ENCODE measurements around the gene SLC22A2. TPM values are rescaled to one million over a fixed set of nuclear protein-coding genes. Genes with fewer than 3 reads are reported as not detected.

The SLC22A2 gene
- total RNA-seq, 5 donors from 2014 or later (not counting 1 experiment from before 2014, with no cell fraction given): not detected

DNA sequence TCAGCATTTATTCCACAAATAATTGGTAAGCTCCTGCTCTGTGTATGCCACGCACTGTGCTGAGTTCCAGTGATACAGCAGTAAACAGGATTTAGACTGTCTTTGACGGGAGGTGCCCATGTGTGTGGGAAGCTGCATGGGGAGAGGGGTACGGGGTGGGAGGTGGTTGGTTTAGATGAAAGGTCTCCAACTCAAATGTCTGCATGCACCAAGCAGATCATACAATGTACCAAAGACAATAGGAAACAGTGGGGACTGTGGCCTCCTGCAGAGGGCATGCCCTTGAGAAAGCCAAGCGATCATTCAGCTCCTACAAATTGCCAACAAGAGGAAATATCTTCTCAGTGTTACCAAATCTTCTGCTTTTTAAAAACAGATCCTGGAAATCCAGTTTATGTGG, 36.1 kb downstream of the SLC22A2 start:
- ATAC-seq (replicated peaks in 1 of 4): no peak
- no peak overlapping the region for H3K27ac Mint-ChIP-seq
- peaks cover 0 to 8% of the 10 kb centered on the region in 2 experiments for H3K27me3 ChIP-seq (replicated peaks in 1 of 2; ENCODE audit: control insufficient read depth in 2 of 2, extremely low read depth in 1 of 2, insufficient read depth in 2 of 2, low read length in 1 of 2)
- no peak overlapping the region for H3K27ac ChIP-seq (ENCODE audit: low read length)
- no peaks in the 10 kb centered on the region for H3K4me1 Mint-ChIP-seq
- ChIA-PET CTCF (no interaction called here), POLR2A (no interaction called here)
- no peaks in the 10 kb centered on the region for H3K9me3 ChIP-seq
- H3K36me3 ChIP-seq (ENCODE audit: control insufficient read depth in 2 of 2, extremely low read depth in 1 of 2, insufficient read depth in 1 of 2, low read length in 1 of 2): no peaks in the 10 kb centered on the region
- no peaks in the 10 kb centered on the region for H3K4me1 ChIP-seq (ENCODE audit: control insufficient read depth in 1 of 2, extremely low read depth in 1 of 2, insufficient read depth in 2 of 2, low read length in 2 of 2)
- peaks cover 9 to 26% of the 10 kb centered on the region in 2 donors for H3K27me3 Mint-ChIP-seq
- H3K9me3 Mint-ChIP-seq: peaks cover 0 to 12% (median 3%) of the 10 kb centered on the region in 3 donors
- no peak overlapping the region for H3K4me3 Mint-ChIP-seq
- H3K4me3 ChIP-seq (ENCODE audit: control insufficient read depth in 1 of 2, extremely low read depth in 1 of 2, low read length in 1 of 2): no peak overlapping the region
- 83% methylated on average over 2 of the region's 4 CpGs for WGBS (ENCODE audit: insufficient coverage)
- no peaks in the 10 kb centered on the region for H3K36me3 Mint-ChIP-seq
- no peak for DNase-seq

DNA sequence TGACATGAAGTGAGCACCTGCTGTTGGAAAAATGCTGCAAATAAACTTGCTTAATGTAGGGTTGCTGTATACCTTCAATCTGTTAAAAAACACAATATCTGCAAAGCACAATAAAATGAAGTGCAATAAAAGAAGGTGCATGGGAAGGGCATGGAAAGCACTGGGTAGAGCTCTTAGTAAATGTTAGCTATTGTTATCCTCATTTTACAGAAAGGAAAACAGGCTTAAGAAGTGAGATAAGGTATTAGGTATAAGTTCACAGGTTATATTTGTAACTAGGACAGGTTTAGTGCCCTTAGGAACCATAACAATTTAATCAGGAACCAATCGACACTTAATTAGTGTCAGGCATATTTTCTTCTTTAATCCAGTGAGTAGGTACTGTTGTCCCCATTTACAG, 36.7 kb downstream of the SLC22A2 start:
- peaks cover 0 to 12% (median 3%) of the 10 kb centered on the region in 3 donors for H3K9me3 Mint-ChIP-seq
- 80% methylated on average over 1 of the region's 1 CpG for WGBS (ENCODE audit: insufficient coverage)
- H3K27me3 Mint-ChIP-seq: peaks cover 15 to 28% of the 10 kb centered on the region in 2 donors
- Histone ChIP-seq H3K36me3 (ENCODE audit: control insufficient read depth in 2 of 2, extremely low read depth in 1 of 2, insufficient read depth in 1 of 2, low read length in 1 of 2) (no peaks in the 10 kb centered on the region), H3K27me3 (replicated peaks in 1 of 2; ENCODE audit: control insufficient read depth in 2 of 2, extremely low read depth in 1 of 2, insufficient read depth in 2 of 2, low read length in 1 of 2) (peaks cover 0 to 8% of the 10 kb centered on the region in 2 experiments), H3K9me3 (no peaks in the 10 kb centered on the region), H3K27ac (ENCODE audit: low read length) (no peak overlapping the region), H3K4me3 (ENCODE audit: control insufficient read depth in 1 of 2, extremely low read depth in 1 of 2, low read length in 1 of 2) (no peak overlapping the region), H3K4me1 (ENCODE audit: control insufficient read depth in 1 of 2, extremely low read depth in 1 of 2, insufficient read depth in 2 of 2, low read length in 2 of 2) (no peaks in the 10 kb centered on the region)
- DNase-seq (no peak), ATAC-seq (replicated peaks in 1 of 4) (no peak)
- H3K4me1 Mint-ChIP-seq: no peaks in the 10 kb centered on the region
- ChIA-PET POLR2A (no interaction called here), CTCF (no interaction called here)
- no peak overlapping the region for H3K4me3 Mint-ChIP-seq
- H3K36me3 Mint-ChIP-seq: no peaks in the 10 kb centered on the region
- no peak overlapping the region for H3K27ac Mint-ChIP-seq

DNA sequence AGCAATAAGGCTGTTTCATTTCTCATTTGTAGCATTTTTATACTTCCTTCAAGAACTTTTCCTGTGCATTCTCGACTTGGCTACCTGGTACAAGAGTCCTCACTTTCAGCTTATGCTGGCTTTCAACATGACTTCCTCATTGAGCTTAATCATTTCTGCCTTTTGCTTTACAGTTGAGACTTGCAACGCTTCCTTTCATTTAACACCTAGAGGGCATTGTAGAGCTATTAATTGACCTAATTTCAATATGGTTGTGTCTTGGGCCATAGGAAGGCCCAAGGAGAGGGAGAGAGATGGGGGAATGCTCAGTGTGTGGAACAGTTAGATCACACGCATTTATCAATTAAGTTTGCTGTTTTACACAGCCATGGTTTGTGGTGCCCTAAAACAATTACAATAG, 37.2 kb downstream of the SLC22A2 start:
- Histone ChIP-seq H3K4me1 (ENCODE audit: control insufficient read depth in 1 of 2, extremely low read depth in 1 of 2, insufficient read depth in 2 of 2, low read length in 2 of 2) (no peaks in the 10 kb centered on the region), H3K27ac (ENCODE audit: low read length) (no peak overlapping the region), H3K9me3 (no peaks in the 10 kb centered on the region), H3K36me3 (ENCODE audit: control insufficient read depth in 2 of 2, extremely low read depth in 1 of 2, insufficient read depth in 1 of 2, low read length in 1 of 2) (no peaks in the 10 kb centered on the region), H3K4me3 (ENCODE audit: control insufficient read depth in 1 of 2, extremely low read depth in 1 of 2, low read length in 1 of 2) (no peak overlapping the region), H3K27me3 (replicated peaks in 1 of 2; ENCODE audit: control insufficient read depth in 2 of 2, extremely low read depth in 1 of 2, insufficient read depth in 2 of 2, low read length in 1 of 2) (peaks cover 0 to 8% of the 10 kb centered on the region in 2 experiments)
- H3K4me1 Mint-ChIP-seq: no peaks in the 10 kb centered on the region
- ATAC-seq (replicated peaks in 1 of 4) (no peak), DNase-seq (no peak)
- H3K36me3 Mint-ChIP-seq: no peaks in the 10 kb centered on the region
- ChIA-PET CTCF (no interaction called here), POLR2A (no interaction called here)
- 0% methylated on average over 1 of the region's 3 CpGs for WGBS (ENCODE audit: insufficient coverage)
- H3K27ac Mint-ChIP-seq: no peak overlapping the region
- H3K27me3 Mint-ChIP-seq: peaks cover 16 to 30% of the 10 kb centered on the region in 2 donors
- H3K4me3 Mint-ChIP-seq: no peak overlapping the region
- H3K9me3 Mint-ChIP-seq: peaks cover 0 to 12% (median 3%) of the 10 kb centered on the region in 3 donors

DNA sequence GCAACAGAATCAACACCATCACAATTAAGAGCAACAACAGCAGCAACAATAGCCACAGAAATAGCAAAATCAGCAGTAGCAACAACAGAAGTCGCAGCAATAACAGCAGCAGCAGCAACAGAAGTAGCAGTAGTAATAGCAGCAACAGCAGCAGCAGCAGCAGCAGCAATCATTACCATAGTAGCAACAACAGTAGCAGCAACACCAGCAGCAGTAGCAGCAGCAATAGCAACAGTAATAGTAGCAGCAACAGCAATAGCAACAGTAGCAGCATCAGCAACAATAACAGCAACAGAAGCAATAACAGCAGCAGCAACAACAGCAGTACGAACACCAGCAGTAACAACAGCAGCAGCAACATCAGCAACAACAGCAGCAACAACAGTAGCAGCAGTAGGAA, 39.8 kb downstream of the SLC22A2 start:
- Mint-ChIP-seq H3K4me3 (no peak overlapping the region), H3K27me3 (peaks cover 36 to 46% of the 10 kb centered on the region in 2 donors), H3K9me3 (peaks cover 0 to 12% (median 3%) of the 10 kb centered on the region in 3 donors), H3K4me1 (no peaks in the 10 kb centered on the region), H3K36me3 (no peaks in the 10 kb centered on the region), H3K27ac (no peak overlapping the region)
- Histone ChIP-seq H3K36me3 (ENCODE audit: control insufficient read depth in 2 of 2, extremely low read depth in 1 of 2, insufficient read depth in 1 of 2, low read length in 1 of 2) (no peaks in the 10 kb centered on the region), H3K9me3 (no peaks in the 10 kb centered on the region), H3K4me3 (ENCODE audit: control insufficient read depth in 1 of 2, extremely low read depth in 1 of 2, low read length in 1 of 2) (no peak overlapping the region), H3K27me3 (replicated peaks in 1 of 2; ENCODE audit: control insufficient read depth in 2 of 2, extremely low read depth in 1 of 2, insufficient read depth in 2 of 2, low read length in 1 of 2) (peaks cover 0 to 17% of the 10 kb centered on the region in 2 experiments), H3K4me1 (ENCODE audit: control insufficient read depth in 1 of 2, extremely low read depth in 1 of 2, insufficient read depth in 2 of 2, low read length in 2 of 2) (no peaks in the 10 kb centered on the region), H3K27ac (ENCODE audit: low read length) (no peak overlapping the region)
- ATAC-seq (replicated peaks in 1 of 4) (no peak), DNase-seq (peak in 1 of 35 experiments; percentile 2)
- 86% methylated on average over 1 of the region's 2 CpGs for WGBS (ENCODE audit: insufficient coverage)
- ChIA-PET CTCF (no interaction called here), POLR2A (no interaction called here)

DNA sequence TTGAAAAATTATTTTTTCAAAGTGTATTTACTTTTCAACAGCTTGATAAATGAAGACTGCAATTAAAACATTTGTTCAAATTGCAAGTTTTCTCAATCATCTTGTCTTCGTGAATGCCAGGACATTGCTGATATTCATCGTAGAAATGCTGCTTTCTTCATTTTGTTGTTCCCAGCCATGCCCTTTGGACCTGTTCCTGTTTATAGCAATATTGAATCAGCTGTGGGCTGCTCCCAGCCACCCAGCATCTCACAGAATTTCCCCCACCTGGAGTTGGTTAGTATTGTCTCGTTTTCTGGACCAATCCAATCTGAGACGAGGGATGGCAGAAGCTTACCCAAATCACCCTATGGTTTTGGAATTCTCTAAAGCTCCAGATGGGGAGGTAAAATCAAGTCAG, 40.8 kb downstream of the SLC22A2 start:
- Histone ChIP-seq H3K9me3 (no peaks in the 10 kb centered on the region), H3K4me3 (ENCODE audit: control insufficient read depth in 1 of 2, extremely low read depth in 1 of 2, low read length in 1 of 2) (no peak overlapping the region), H3K27ac (ENCODE audit: low read length) (no peak overlapping the region), H3K36me3 (ENCODE audit: control insufficient read depth in 2 of 2, extremely low read depth in 1 of 2, insufficient read depth in 1 of 2, low read length in 1 of 2) (no peaks in the 10 kb centered on the region), H3K4me1 (ENCODE audit: control insufficient read depth in 1 of 2, extremely low read depth in 1 of 2, insufficient read depth in 2 of 2, low read length in 2 of 2) (no peaks in the 10 kb centered on the region), H3K27me3 (replicated peaks in 1 of 2; ENCODE audit: control insufficient read depth in 2 of 2, extremely low read depth in 1 of 2, insufficient read depth in 2 of 2, low read length in 1 of 2) (peaks cover 0 to 17% of the 10 kb centered on the region in 2 experiments)
- DNase-seq (no peak), ATAC-seq (replicated peaks in 1 of 4) (no peak)
- Mint-ChIP-seq H3K27me3 (peaks cover 43 to 54% of the 10 kb centered on the region in 2 donors), H3K9me3 (peaks cover 0 to 19% (median 3%) of the 10 kb centered on the region in 3 donors), H3K4me3 (no peak overlapping the region), H3K36me3 (no peaks in the 10 kb centered on the region), H3K4me1 (no peaks in the 10 kb centered on the region), H3K27ac (no peak overlapping the region)
- WGBS (ENCODE audit: insufficient coverage): 95% methylated on average over 2 of the region's 4 CpGs
- ChIA-PET POLR2A (no interaction called here), CTCF (no interaction called here)

DNA sequence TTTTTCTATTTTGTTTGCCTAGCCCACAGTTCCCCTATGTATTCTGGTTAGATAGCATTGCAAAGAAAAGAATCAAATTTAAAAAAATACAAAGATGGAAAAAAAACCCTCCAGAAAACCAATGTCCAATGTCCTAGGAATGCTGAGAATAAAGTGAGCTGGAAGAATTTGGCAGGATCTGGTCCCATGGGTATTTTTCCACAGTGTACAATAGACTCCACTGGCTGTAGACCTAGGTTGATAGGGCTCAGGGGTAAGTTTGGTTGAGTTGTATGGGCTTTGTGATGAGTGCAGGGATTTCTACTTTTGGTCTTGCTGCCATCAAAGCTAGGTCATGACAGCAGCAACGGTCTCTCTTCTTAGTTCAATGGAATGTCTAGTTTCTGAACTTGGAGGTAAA, 41.5 kb downstream of the SLC22A2 start:
- Histone ChIP-seq H3K36me3 (ENCODE audit: control insufficient read depth in 2 of 2, extremely low read depth in 1 of 2, insufficient read depth in 1 of 2, low read length in 1 of 2) (no peaks in the 10 kb centered on the region), H3K27me3 (replicated peaks in 1 of 2; ENCODE audit: control insufficient read depth in 2 of 2, extremely low read depth in 1 of 2, insufficient read depth in 2 of 2, low read length in 1 of 2) (peaks cover 0 to 17% of the 10 kb centered on the region in 2 experiments), H3K27ac (ENCODE audit: low read length) (no peak overlapping the region), H3K9me3 (no peaks in the 10 kb centered on the region), H3K4me1 (ENCODE audit: control insufficient read depth in 1 of 2, extremely low read depth in 1 of 2, insufficient read depth in 2 of 2, low read length in 2 of 2) (no peaks in the 10 kb centered on the region), H3K4me3 (ENCODE audit: control insufficient read depth in 1 of 2, extremely low read depth in 1 of 2, low read length in 1 of 2) (no peak overlapping the region)
- ChIA-PET CTCF (no interaction called here), POLR2A (no interaction called here)
- no peak for ATAC-seq (replicated peaks in 1 of 4)
- DNase-seq: no peak
- Mint-ChIP-seq H3K4me3 (no peak overlapping the region), H3K27ac (no peak overlapping the region), H3K4me1 (no peaks in the 10 kb centered on the region), H3K27me3 (peaks cover 48 to 59% of the 10 kb centered on the region in 2 donors), H3K36me3 (no peaks in the 10 kb centered on the region), H3K9me3 (peaks cover 0 to 19% (median 3%) of the 10 kb centered on the region in 3 donors)
- WGBS (ENCODE audit: insufficient coverage): no CpG with 5 or more reads among the region's 1 CpG

DNA sequence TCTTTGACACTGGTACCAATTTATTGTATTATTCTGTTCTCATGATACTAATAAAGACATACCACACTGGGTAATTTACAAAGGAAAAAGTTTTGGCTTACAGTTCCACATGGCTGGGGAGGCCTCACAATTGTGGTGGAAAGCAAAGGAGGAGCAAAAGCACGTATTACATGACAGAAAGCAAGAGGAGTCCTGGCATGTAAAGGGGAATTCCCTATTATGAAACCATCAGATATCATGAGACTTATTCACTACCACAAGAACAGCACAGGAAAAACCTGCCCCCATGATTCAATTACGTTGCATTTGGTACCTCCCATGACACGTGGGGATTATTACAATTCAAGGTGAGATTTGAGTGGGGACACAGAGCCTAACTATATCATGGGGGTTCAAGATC, 43.4 kb downstream of the SLC22A2 start:
- Histone ChIP-seq H3K27ac (ENCODE audit: low read length) (no peak overlapping the region), H3K4me1 (ENCODE audit: control insufficient read depth in 1 of 2, extremely low read depth in 1 of 2, insufficient read depth in 2 of 2, low read length in 2 of 2) (no peaks in the 10 kb centered on the region), H3K9me3 (no peaks in the 10 kb centered on the region), H3K27me3 (replicated peaks in 1 of 2; ENCODE audit: control insufficient read depth in 2 of 2, extremely low read depth in 1 of 2, insufficient read depth in 2 of 2, low read length in 1 of 2) (peaks cover 0 to 17% of the 10 kb centered on the region in 2 experiments), H3K36me3 (ENCODE audit: control insufficient read depth in 2 of 2, extremely low read depth in 1 of 2, insufficient read depth in 1 of 2, low read length in 1 of 2) (no peaks in the 10 kb centered on the region), H3K4me3 (ENCODE audit: control insufficient read depth in 1 of 2, extremely low read depth in 1 of 2, low read length in 1 of 2) (no peak overlapping the region)
- H3K27ac Mint-ChIP-seq: no peak overlapping the region
- ChIA-PET CTCF (no interaction called here), POLR2A (no interaction called here)
- DNase-seq (no peak), ATAC-seq (replicated peaks in 1 of 4) (no peak)
- peaks cover 0 to 24% (median 2%) of the 10 kb centered on the region in 3 donors for H3K9me3 Mint-ChIP-seq
- no peaks in the 10 kb centered on the region for H3K4me1 Mint-ChIP-seq
- H3K36me3 Mint-ChIP-seq: no peaks in the 10 kb centered on the region
- WGBS (ENCODE audit: insufficient coverage): no CpG with 5 or more reads among the region's 3 CpGs
- no peak overlapping the region for H3K4me3 Mint-ChIP-seq
- peaks cover 57 to 64% of the 10 kb centered on the region in 2 donors for H3K27me3 Mint-ChIP-seq
